Body of pancreas (tissue), 4 donors: ENCODE data around the gene ZDHHC1.

Source experiments
- CTCF ChIP-seq, 7 experiments: fragments of 450-650 bp in 4 of 7; fragments of 200-600 bp in 3 of 7; sonication (generic) in 3 of 7; IDR thresholded peaks; one replicate each; pipeline ENCODE4 v1.5.1; 2016 to 2019; ENCODE audit warnings: antibody characterized with exemption in 7 of 7
- POLR2A ChIP-seq, 3 donors: fragments of 450-650 bp; IDR thresholded peaks; one replicate each; pipeline ENCODE4 v1.6.1; 2016; ENCODE audit warnings: antibody characterized with exemption in 3 of 3, mild to moderate bottlenecking in 2 of 3

GRCh38 chr16:67419931-67420330 lies 3.7 kb upstream of the ZDHHC1 start:
- TF ChIP-seq CTCF (IDR thresholded peaks at IDR 0.05): no peak
- TF ChIP-seq POLR2A (IDR thresholded peaks at IDR 0.05): no peak
